Measurements from ENCODE around the gene MACROD2.
A peak's percentile ranks its signal among the peaks of the same experiment; 100 is the strongest.

The MACROD2 gene

DNA sequence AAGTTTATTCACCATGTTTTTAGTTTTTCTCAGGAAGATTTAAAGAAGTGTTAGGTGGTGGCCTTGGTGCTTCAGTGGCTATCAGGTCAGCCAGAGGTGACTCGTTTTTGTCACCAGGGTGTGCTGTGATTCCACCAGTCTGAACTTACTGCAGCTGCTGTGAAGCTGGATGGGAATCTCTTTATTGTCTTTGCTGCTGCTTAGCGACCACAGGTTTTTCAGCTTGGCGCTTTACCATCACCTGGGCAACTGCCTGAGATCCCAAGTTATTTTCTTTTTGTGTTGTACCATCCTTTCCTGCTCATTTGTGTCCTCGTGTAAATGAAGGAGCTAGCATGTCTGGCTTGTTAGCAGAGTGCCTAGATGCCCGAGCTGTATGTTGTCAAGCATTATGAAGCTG, 146.9 kb downstream of the MACROD2 start:
- CTCF ChIA-PET: interaction anchor here (0.8 to 1.6 kb wide), 3 partner anchors 14 to 1511 kb away, joined by 3 read pairs; no protein-coding TSS in a partner anchor
- POLR2A ChIA-PET: no interaction called here
- TF ChIP-seq, protein P1, sequence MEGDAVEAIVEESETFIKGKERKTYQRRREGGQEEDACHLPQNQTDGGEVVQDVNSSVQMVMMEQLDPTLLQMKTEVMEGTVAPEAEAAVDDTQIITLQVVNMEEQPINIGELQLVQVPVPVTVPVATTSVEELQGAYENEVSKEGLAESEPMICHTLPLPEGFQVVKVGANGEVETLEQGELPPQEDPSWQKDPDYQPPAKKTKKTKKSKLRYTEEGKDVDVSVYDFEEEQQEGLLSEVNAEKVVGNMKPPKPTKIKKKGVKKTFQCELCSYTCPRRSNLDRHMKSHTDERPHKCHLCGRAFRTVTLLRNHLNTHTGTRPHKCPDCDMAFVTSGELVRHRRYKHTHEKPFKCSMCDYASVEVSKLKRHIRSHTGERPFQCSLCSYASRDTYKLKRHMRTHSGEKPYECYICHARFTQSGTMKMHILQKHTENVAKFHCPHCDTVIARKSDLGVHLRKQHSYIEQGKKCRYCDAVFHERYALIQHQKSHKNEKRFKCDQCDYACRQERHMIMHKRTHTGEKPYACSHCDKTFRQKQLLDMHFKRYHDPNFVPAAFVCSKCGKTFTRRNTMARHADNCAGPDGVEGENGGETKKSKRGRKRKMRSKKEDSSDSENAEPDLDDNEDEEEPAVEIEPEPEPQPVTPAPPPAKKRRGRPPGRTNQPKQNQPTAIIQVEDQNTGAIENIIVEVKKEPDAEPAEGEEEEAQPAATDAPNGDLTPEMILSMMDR (IDR thresholded peaks at IDR 0.05; ENCODE audit: control extremely low read depth, extremely low read depth, low read depth, missing control alignments): peak; percentile 28
- no peak for DNase-seq (ENCODE audit: extremely low spot score)

- POLR2A ChIA-PET: no interaction called here
- DNase-seq (ENCODE audit: extremely low spot score): no peak
- CTCF ChIA-PET: interaction anchor here (1.3 to 1.6 kb wide), 2 partner anchors 12 to 13 kb away, joined by 3 read pairs; no protein-coding TSS in a partner anchor
- TF ChIP-seq, protein P1 (IDR thresholded peaks at IDR 0.05; ENCODE audit: control extremely low read depth, extremely low read depth, low read depth, missing control alignments): no peak
Observed at GRCh38 chr20:14142964-14143627, 147.8 kb downstream of the MACROD2 start.

DNA sequence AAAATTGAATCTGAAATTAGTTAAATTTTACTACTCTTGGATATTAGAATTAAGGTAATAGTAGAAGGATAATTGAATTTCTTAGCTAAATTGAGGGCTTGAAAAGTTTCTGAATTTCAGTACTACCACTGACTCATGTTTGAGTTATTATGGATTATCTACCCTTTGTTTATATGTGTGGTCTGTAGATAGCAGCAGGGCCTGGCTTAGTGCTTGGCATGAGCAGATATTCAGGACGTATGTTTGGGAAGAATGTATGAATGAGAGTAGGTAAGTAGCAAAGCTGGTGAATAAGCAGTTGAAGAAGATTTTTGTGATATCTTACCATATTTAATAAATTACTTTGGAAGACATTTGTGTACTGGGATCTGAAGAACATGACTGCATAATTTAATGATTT, 152.7 kb downstream of the MACROD2 start:
- TF ChIP-seq, protein P1 (IDR thresholded peaks at IDR 0.05; ENCODE audit: control extremely low read depth, extremely low read depth, low read depth, missing control alignments): no peak
- DNase-seq (ENCODE audit: extremely low spot score): no peak

DNA sequence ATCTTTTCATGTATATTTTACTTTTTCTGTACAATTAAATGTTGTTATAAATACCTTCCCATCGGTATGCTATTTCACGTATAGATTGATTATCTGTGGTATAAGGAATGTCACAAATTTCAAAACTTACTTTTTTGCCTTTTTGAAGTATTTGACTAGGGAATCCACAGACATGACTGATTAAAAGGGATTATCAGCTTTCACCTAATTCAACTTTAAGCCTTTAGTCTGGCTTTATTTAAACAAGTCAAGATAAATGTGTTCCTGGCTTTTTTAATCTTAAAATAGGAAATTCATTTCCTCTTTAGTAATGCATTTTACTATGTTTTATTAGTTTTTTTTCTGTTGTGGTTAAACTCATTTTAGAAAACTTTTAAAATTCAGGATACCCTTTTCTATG, 160.0 kb downstream of the MACROD2 start:
- DNase-seq (ENCODE audit: extremely low spot score): no peak
- CTCF ChIA-PET: interaction anchor here (1.0 kb wide), 1 partner anchor 13 kb away, joined by 3 read pairs; no protein-coding TSS in a partner anchor
- POLR2A ChIA-PET: no interaction called here
- TF ChIP-seq, protein P1 (IDR thresholded peaks at IDR 0.05; ENCODE audit: control extremely low read depth, extremely low read depth, low read depth, missing control alignments): no peak

More for the DNA sequence above, 152.7 kb downstream of the MACROD2 start:
- POLR2A ChIA-PET: no interaction called here
- CTCF ChIA-PET: no interaction called here

DNA sequence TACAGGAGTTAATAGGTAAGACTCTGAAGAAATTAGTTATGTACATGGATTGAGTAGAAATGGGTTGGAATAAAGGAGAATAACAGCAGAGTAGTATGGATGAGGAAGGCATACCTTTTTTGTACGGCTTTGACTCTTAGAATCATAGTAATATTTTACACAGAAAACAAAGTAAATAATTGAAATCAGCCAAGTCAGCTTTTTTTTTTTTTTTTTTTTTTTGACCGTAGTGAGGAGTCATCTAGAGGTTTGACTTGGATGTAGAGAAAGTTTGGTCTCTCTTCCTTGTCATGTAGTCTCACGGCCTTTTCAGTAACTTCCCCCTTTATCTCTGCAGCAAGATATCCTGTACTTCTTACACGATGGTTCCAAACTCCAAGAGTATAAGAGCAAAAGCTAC, 183.2 kb downstream of the MACROD2 start:
- no peak for DNase-seq (ENCODE audit: extremely low spot score)
- TF ChIP-seq, protein P1 (IDR thresholded peaks at IDR 0.05; ENCODE audit: control extremely low read depth, extremely low read depth, low read depth, missing control alignments): no peak
- ChIA-PET POLR2A (no interaction called here), CTCF (no interaction called here)

DNA sequence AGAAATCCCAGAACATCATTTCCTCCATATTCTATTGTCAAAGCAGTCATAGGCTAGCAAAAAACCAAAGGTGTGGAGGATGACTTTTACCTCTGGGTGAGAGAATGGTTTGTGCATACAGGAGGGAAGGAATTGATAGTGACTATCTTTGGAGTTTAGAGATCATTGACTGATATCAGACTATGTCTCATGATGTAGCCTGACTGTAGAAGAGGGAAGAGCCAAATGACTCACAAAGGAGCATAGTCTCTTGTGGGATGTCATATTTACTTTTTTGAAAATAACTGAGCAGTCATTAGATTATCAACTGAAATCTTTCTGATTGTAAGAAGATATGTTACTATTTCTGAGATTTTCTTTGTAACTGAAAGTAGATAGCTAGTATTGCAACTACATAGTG, 183.6 kb downstream of the MACROD2 start:
- DNase-seq (ENCODE audit: extremely low spot score): no peak
- TF ChIP-seq, protein P1 (IDR thresholded peaks at IDR 0.05; ENCODE audit: control extremely low read depth, extremely low read depth, low read depth, missing control alignments): no peak
- ChIA-PET POLR2A (no interaction called here), CTCF (no interaction called here)
